ENCODE results near the gene TOP1.

TOP1 gene

DNA sequence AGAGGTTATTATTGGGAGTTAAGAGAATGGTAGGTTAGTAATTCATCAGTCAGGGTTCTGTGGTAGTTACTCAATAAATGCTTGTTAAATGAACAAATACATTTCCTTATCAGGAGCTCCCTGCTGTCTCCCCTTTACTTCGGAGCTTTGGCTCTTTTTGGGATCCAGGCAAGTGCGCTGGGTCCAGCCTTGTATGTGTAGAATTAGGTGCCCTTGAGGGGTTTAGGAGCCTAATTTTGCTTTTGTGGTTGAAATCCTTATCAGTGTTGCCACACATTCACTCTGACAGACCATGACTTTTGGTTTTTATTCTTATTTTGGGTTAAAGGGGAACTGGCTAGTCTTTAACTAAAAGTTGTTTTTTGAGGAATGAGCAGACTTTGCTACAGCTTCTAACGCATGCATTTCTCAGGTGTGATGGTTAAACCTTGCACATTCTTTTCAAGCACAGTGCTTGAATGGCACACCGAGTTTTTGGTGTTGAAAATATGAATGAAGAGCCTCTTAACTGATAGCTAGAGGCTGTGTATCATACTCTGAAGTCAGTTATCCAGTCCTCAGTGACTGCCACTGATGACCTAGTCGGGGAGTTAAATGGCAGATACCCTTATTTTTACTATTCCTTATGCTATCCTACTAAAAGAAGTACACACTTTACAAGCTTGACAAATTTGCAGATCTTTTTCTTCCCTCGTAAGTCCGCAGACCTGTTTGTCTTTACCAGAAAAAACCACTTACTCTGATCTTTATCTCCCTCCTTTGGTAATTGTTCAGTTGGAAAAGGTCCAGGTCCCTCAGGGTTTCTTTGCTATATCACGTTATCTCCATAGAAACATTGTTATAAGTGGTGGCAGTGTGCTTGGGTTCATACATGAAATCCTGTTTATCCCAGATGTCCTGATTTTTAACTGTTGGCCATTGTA lies 58.0 kb downstream of the TOP1 start:
- peaks cover 10% of the 10 kb centered on the region for H3K4me1 ChIP-seq (ENCODE audit: control insufficient read depth, insufficient read depth, low read length)
- no peak overlapping the region for H3K9ac ChIP-seq (ENCODE audit: low read length)
- H3K4me3 ChIP-seq (ENCODE audit: low read length): no peak overlapping the region
- peaks cover 67% of the 10 kb centered on the region for H3K36me3 ChIP-seq (ENCODE audit: control insufficient read depth, insufficient read depth, low read length, severe bottlenecking)
- H3K27me3 ChIP-seq (replicated peaks; ENCODE audit: control insufficient read depth, insufficient read depth, low read length): no peaks in the 10 kb centered on the region
- no peaks in the 10 kb centered on the region for H3K9me3 ChIP-seq (ENCODE audit: control insufficient read depth, low read length)
- DNase-seq (ENCODE audit: low read depth): no peak

DNA sequence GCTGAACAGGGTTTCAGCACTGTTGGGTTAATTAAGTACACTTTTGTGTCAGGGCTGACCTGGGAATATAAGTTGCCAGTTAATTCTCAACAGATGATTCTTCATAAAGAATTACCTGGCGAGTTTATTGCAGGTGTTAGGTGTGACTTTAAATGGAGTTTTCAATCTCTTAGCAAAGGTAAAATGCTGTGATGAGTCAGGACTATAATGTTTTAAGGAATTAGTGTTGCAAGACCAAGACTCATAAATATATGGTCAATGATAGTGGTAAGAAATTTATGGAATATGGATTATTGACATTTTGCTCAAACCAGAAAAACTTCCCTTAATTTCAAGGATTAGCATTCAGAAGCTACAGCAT lies 58.7 kb downstream of the TOP1 start:
- no peak overlapping the region for H3K9ac ChIP-seq (ENCODE audit: low read length)
- H3K4me1 ChIP-seq (ENCODE audit: control insufficient read depth, insufficient read depth, low read length): peaks cover 10% of the 10 kb centered on the region
- H3K27me3 ChIP-seq (replicated peaks; ENCODE audit: control insufficient read depth, insufficient read depth, low read length): no peaks in the 10 kb centered on the region
- no peaks in the 10 kb centered on the region for H3K9me3 ChIP-seq (ENCODE audit: control insufficient read depth, low read length)
- peaks cover 67% of the 10 kb centered on the region for H3K36me3 ChIP-seq (ENCODE audit: control insufficient read depth, insufficient read depth, low read length, severe bottlenecking)
- no peak overlapping the region for H3K4me3 ChIP-seq (ENCODE audit: low read length)
- no peak for DNase-seq (ENCODE audit: low read depth)

DNA sequence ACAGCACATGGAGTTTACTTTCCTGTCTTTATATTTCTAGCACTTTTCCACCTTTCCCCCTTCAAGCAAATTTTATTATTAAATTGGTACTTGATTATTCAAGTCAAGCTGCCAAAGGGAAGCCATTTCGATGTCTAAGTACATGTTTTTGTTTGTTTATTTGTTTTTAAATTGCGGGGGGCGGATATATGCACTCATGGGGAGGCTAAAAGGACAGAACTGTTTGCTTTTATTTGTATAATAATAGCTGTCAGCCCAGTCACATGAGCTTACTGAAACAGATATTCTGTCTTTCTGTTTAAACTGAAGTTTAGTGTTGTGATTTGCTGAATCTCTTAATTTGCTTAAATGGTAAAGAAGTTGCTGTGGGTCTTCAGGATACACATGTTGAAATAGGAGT lies 59.2 kb downstream of the TOP1 start:
- Histone ChIP-seq H3K9me3 (ENCODE audit: control insufficient read depth, low read length) (no peaks in the 10 kb centered on the region), H3K36me3 (ENCODE audit: control insufficient read depth, insufficient read depth, low read length, severe bottlenecking) (peaks cover 67% of the 10 kb centered on the region), H3K4me1 (ENCODE audit: control insufficient read depth, insufficient read depth, low read length) (peaks cover 10% of the 10 kb centered on the region), H3K27me3 (replicated peaks; ENCODE audit: control insufficient read depth, insufficient read depth, low read length) (no peaks in the 10 kb centered on the region), H3K9ac (ENCODE audit: low read length) (no peak overlapping the region), H3K4me3 (ENCODE audit: low read length) (no peak overlapping the region)
- DNase-seq (ENCODE audit: low read depth): no peak

DNA sequence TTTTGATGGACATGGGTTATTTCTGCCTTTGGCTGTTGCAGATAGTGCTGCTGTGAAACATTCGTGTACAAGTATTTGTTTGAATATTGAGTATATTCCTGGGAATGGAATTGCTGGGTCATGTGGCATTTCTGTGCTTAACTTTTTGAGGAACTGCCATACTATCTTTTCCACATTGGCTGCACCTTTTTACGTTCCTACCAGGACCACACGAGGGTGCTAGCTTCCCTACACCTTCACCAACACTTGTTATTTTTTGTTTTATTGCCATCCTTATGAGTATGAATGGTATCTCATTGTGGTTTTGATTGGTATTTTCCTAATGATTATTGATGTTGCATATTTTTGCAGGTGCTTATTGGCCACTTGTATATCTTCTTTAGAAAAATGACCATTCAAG lies 60.9 kb downstream of the TOP1 start:
- H3K4me1 ChIP-seq (ENCODE audit: control insufficient read depth, insufficient read depth, low read length): peaks cover 16% of the 10 kb centered on the region
- H3K9ac ChIP-seq (ENCODE audit: low read length): no peak overlapping the region
- H3K36me3 ChIP-seq (ENCODE audit: control insufficient read depth, insufficient read depth, low read length, severe bottlenecking): peaks cover 65% of the 10 kb centered on the region
- no peaks in the 10 kb centered on the region for H3K27me3 ChIP-seq (replicated peaks; ENCODE audit: control insufficient read depth, insufficient read depth, low read length)
- no peak overlapping the region for H3K4me3 ChIP-seq (ENCODE audit: low read length)
- no peak for DNase-seq (ENCODE audit: low read depth)
- H3K9me3 ChIP-seq (ENCODE audit: control insufficient read depth, low read length): no peaks in the 10 kb centered on the region

DNA sequence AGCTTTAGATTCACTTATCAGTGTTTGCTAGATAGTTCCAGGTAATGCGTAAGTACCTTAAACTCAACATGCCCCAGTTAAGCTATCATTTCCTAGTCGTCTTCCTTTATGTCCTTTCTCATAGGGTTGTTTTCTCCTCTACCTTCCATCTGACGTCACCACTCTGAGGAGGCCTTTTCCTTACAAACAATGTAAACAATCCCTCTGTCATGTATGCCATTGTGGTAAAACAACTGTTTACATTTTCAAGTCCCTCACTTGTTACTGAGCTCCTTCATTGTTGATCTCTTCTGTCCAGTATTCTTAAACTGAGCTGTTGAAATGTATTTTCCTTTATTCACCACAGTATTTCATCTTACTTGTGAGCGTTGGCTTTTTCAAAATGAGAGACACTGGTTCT lies 63.3 kb downstream of the TOP1 start:
- Histone ChIP-seq H3K4me3 (ENCODE audit: low read length) (no peak overlapping the region), H3K27me3 (replicated peaks; ENCODE audit: control insufficient read depth, insufficient read depth, low read length) (no peaks in the 10 kb centered on the region), H3K36me3 (ENCODE audit: control insufficient read depth, insufficient read depth, low read length, severe bottlenecking) (peaks cover 60% of the 10 kb centered on the region), H3K4me1 (ENCODE audit: control insufficient read depth, insufficient read depth, low read length) (peaks cover 17% of the 10 kb centered on the region), H3K9me3 (ENCODE audit: control insufficient read depth, low read length) (no peaks in the 10 kb centered on the region), H3K9ac (ENCODE audit: low read length) (no peak overlapping the region)
- no peak for DNase-seq (ENCODE audit: low read depth)

DNA sequence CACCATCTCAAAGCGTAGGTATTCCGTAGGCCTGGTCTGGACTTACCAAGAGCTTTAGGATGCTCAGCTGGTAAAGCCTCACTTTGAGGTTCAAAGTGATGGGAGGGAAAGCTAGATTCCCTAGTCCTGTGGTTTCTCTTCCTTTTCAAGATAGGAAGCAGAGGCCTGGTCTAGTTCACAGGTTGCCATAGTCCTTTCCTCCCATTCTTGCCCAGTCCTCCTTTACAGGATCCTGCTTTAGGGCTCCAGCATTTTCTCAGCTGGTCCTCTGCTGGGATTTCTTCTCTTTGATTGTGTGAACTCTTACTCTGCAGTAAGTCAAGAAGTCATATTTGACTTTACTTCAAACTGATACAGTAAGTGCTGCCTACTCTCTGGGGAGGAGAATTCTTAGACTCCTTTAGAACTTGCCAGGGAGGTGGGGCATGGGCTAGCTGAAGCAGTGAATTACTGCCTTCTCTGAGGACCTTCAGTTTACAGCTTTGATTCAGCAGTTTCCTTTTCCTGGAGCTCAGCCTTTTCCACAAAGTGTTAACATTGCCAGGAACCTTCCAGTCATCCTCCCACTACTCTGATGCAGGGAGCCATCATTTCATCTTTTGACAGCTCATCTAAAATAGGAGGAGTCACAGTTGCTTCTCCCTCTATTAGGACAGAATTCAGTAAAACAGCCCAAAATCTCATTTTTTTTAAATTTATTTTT lies 65.9 kb downstream of the TOP1 start:
- peaks cover 64% of the 10 kb centered on the region for H3K36me3 ChIP-seq (ENCODE audit: control insufficient read depth, insufficient read depth, low read length, severe bottlenecking)

DNA sequence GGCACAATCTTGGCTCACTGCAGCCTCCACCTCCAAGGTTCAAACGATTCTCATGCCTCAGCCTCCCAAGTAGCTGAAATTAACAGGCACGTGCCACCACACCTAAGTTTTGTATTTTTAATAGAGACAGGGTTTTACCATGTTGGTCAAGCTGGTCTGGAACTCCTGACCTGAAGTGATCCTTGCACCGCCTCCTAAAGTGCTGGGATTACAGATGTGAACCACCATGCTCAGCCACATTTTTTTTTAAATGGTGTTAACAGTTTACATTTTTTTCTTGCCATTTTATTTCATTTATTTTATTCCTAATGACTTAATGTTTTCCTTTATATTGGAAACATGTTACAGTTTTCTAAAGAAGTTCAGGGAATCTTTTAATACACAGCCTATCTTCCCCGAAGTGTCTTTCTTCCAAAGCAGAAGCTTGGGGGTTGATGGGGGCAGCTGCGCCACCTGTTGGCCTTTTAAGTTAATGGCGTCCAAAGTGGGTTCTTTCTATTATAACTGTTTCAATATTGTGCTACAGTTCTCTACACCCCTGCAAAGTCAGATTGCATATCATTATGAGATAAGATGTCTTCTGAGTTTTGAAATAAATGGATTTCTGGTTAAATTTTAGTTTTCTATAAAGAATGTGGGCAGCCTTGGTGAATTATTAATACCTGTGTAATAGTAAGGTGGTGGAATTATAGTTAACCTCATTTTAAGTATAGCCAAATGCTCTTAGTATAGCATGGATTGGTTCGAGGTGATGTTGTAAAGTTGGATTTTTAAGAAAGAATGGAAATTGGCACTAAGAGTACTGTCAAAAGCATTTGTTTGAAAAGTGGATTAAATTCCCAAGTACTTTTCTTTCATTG lies 66.7 kb downstream of the TOP1 start:
- H3K27me3 ChIP-seq (replicated peaks; ENCODE audit: control insufficient read depth, insufficient read depth, low read length): no peaks in the 10 kb centered on the region
- no peak overlapping the region for H3K9ac ChIP-seq (ENCODE audit: low read length)
- no peak overlapping the region for H3K4me3 ChIP-seq (ENCODE audit: low read length)
- H3K36me3 ChIP-seq (ENCODE audit: control insufficient read depth, insufficient read depth, low read length, severe bottlenecking): peaks cover 69% of the 10 kb centered on the region
- H3K9me3 ChIP-seq (ENCODE audit: control insufficient read depth, low read length): no peaks in the 10 kb centered on the region
- H3K4me1 ChIP-seq (ENCODE audit: control insufficient read depth, insufficient read depth, low read length): peaks cover 23% of the 10 kb centered on the region
- peak; percentile 82 for DNase-seq (ENCODE audit: low read depth)

More for the DNA sequence above, 65.9 kb downstream of the TOP1 start:
- Histone ChIP-seq H3K4me1 (ENCODE audit: control insufficient read depth, insufficient read depth, low read length) (peaks cover 23% of the 10 kb centered on the region), H3K27me3 (replicated peaks; ENCODE audit: control insufficient read depth, insufficient read depth, low read length) (no peaks in the 10 kb centered on the region), H3K9me3 (ENCODE audit: control insufficient read depth, low read length) (no peaks in the 10 kb centered on the region), H3K4me3 (ENCODE audit: low read length) (no peak overlapping the region), H3K9ac (ENCODE audit: low read length) (no peak overlapping the region)
- no peak for DNase-seq (ENCODE audit: low read depth)

DNA sequence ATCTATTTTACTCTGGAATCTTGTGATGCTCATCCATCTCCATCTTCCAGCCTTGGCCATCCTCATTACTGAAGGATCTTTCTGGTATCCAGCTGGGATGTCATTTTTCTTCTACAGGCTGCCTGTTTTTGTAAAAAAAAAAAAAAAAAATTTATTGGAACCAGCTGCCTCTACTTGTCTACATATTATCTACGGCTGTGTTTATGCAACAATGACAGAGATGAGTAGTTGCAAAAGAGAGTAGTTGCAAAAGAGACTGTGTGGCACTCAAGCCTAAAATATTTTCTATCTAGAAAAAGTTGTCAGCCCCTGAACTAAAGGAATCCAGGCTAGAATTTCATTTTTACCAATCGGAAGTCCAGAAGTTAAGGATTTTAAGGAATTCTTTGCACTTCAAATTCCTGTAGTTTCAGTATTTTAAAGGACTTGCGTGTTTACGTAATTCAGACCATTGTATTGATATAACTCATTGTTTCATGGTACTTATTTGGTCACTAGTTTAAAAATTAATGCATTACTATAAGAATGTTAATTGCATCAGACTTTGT lies 70.2 kb downstream of the TOP1 start:
- Histone ChIP-seq H3K9me3 (ENCODE audit: control insufficient read depth, low read length) (no peaks in the 10 kb centered on the region), H3K36me3 (ENCODE audit: control insufficient read depth, insufficient read depth, low read length, severe bottlenecking) (peaks cover 75% of the 10 kb centered on the region), H3K27me3 (replicated peaks; ENCODE audit: control insufficient read depth, insufficient read depth, low read length) (no peaks in the 10 kb centered on the region), H3K4me1 (ENCODE audit: control insufficient read depth, insufficient read depth, low read length) (peaks cover 23% of the 10 kb centered on the region), H3K4me3 (ENCODE audit: low read length) (peak overlapping the region; percentile 22), H3K9ac (ENCODE audit: low read length) (no peak overlapping the region)
- DNase-seq (ENCODE audit: low read depth): peak; percentile 91

DNA sequence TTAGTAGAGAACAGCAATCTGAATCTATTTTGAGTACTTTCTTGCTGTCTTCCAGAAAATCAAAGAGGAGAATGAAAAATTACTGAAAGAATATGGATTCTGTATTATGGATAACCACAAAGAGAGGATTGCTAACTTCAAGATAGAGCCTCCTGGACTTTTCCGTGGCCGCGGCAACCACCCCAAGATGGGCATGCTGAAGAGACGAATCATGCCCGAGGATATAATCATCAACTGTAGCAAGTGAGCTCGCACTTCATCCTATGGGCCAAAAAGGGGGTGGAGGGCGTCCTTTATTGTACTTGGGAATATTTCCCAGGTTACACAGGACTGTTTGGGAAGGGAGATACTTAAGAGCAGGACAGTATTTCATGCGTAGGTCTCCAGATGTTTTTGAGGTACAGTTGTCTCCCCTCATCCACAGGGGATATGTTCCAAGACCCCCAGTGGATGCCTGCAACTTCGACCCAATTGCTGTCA lies 71.4 kb downstream of the TOP1 start:
- no peaks in the 10 kb centered on the region for H3K27me3 ChIP-seq (replicated peaks; ENCODE audit: control insufficient read depth, insufficient read depth, low read length)
- no peak for DNase-seq (ENCODE audit: low read depth)
- H3K9ac ChIP-seq (ENCODE audit: low read length): no peak overlapping the region
- peaks cover 14% of the 10 kb centered on the region for H3K4me1 ChIP-seq (ENCODE audit: control insufficient read depth, insufficient read depth, low read length)
- no peak overlapping the region for H3K4me3 ChIP-seq (ENCODE audit: low read length)
- peaks cover 82% of the 10 kb centered on the region for H3K36me3 ChIP-seq (ENCODE audit: control insufficient read depth, insufficient read depth, low read length, severe bottlenecking)
- H3K9me3 ChIP-seq (ENCODE audit: control insufficient read depth, low read length): no peaks in the 10 kb centered on the region

DNA sequence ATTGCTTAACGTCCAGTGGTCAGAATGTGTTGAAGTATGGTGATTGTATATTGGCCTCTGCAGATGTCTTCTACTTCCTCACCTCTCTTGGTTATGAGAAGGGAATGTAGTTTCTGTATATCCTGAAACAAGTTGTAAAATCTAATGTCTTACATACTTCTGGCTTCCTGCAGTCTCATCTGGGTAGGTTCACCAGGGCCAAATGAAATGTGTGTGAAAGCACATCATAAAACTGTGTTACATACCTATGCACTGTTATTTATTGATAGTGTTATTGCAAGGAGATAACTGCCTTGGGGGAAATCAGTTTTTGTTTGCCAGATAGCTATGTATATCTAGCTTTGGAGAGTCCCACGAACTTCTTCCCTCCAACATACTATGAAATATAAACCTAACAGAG lies 73.0 kb downstream of the TOP1 start:
- H3K9ac ChIP-seq (ENCODE audit: low read length): no peak overlapping the region
- no peaks in the 10 kb centered on the region for H3K9me3 ChIP-seq (ENCODE audit: control insufficient read depth, low read length)
- no peaks in the 10 kb centered on the region for H3K27me3 ChIP-seq (replicated peaks; ENCODE audit: control insufficient read depth, insufficient read depth, low read length)
- no peak for DNase-seq (ENCODE audit: low read depth)
- peaks cover 90% of the 10 kb centered on the region for H3K36me3 ChIP-seq (ENCODE audit: control insufficient read depth, insufficient read depth, low read length, severe bottlenecking)
- H3K4me1 ChIP-seq (ENCODE audit: control insufficient read depth, insufficient read depth, low read length): peaks cover 12% of the 10 kb centered on the region
- no peak overlapping the region for H3K4me3 ChIP-seq (ENCODE audit: low read length)

All from adipocyte (in vitro differentiated cells).